Naive B cell (primary cell): Measurements from ENCODE around the gene KCNK6. TPM values are rescaled to one million over a fixed set of nuclear protein-coding genes. Genes with fewer than 3 reads are reported as not detected.
"Not testable (repeated sequence)": the region's sequence is repeated elsewhere in the genome, so short reads cannot be mapped to it uniquely, and the experiment has no call there.

Experiments
- ATAC-seq, 2 donors: fragments of 150-1000 bp; cut with Tn5 transposase; 2 replicates each; pipeline ENCODE4 v1.10.0; 2021; ENCODE audit warnings: low read depth in 2 of 2, mild to moderate bottlenecking in 2 of 2, moderate library complexity in 2 of 2
- DNase-seq: peaks from one replicate; pipeline ENCODE4 v3.0.0; 2022
- H3K27ac Mint-ChIP-seq, 6 donors: one replicate each; pipeline ENCODE4 v1.8.0; 2020 to 2022; ENCODE audit warnings: mild to moderate bottlenecking in 6 of 6, mixed read lengths in 6 of 6, moderate library complexity in 5 of 6, inconsistent platforms in 2 of 6
- H3K27me3 Mint-ChIP-seq, 3 donors: one replicate each; pipeline ENCODE4 v1.8.0; 2021 to 2022; ENCODE audit warnings: mixed read lengths in 3 of 3, mild to moderate bottlenecking in 1 of 3
- H3K36me3 Mint-ChIP-seq, 2 donors: one replicate each; pipeline ENCODE4 v1.8.0; 2020 to 2022; ENCODE audit warnings: mixed read lengths in 2 of 2, inconsistent platforms in 1 of 2, mild to moderate bottlenecking in 1 of 2
- H3K4me1 Mint-ChIP-seq, 3 donors: one replicate each; pipeline ENCODE4 v1.8.0; 2020 to 2022; ENCODE audit warnings: mixed read lengths in 3 of 3, inconsistent platforms in 1 of 3, mild to moderate bottlenecking in 1 of 3, moderate library complexity in 1 of 3
- H3K4me3 Mint-ChIP-seq, 8 donors: one replicate each; pipeline ENCODE4 v1.8.0; 2020 to 2022; ENCODE audit warnings: mild to moderate bottlenecking in 8 of 8, mixed read lengths in 8 of 8, moderate library complexity in 8 of 8, inconsistent platforms in 2 of 8
- H3K9me3 Mint-ChIP-seq, 7 donors: one replicate each; pipeline ENCODE4 v1.8.0; 2020 to 2022; ENCODE audit warnings: mixed read lengths in 7 of 7, mild to moderate bottlenecking in 5 of 7, inconsistent platforms in 2 of 7, moderate library complexity in 1 of 7
- polyA plus RNA-seq, 6 donors: library from polyadenylated mRNA; unstranded; fragments of 300-500 nt; fragmentation: Illumina TruSeq; gene quantifications; one replicate each; pipeline ENCODE4 v1.2.3, GENCODE V29; 2021; ENCODE audit warnings: low read depth in 6 of 6

KCNK6 gene
- polyA plus RNA-seq, 6 donors from 2014 or later, result 0.30 to 1.2 (median 0.70) TPM

- DNase-seq, H3K27ac Mint-ChIP-seq, H3K36me3 Mint-ChIP-seq, H3K9me3 Mint-ChIP-seq, ATAC-seq: not testable (repeated sequence)
- H3K4me3 Mint-ChIP-seq, result peak overlapping the region; percentile 40 to 91 (median 68)
- H3K4me1 Mint-ChIP-seq, result peaks cover 9 to 21% (median 20%) of the 10 kb centered on the region in 3 donors
- peaks cover 4 to 37% (median 21%) of the 10 kb centered on the region in 3 donors for H3K27me3 Mint-ChIP-seq
These were observed 43.5 kb downstream of the KCNK6 start for GRCh38 chr19:38362946-38363688.

GRCh38 chr19:38367041-38367440 is 47.4 kb downstream of the KCNK6 start:
- peaks cover 0 to 6% (median 4%) of the 10 kb centered on the region in 3 donors for H3K4me1 Mint-ChIP-seq
- ATAC-seq, result no peak
- H3K27ac Mint-ChIP-seq, result no peak overlapping the region

GRCh38 chr19:38369584-38369983 is 49.9 kb downstream of the KCNK6 start:
- H3K4me1 Mint-ChIP-seq, result peaks cover 2 to 5% (median 4%) of the 10 kb centered on the region in 3 donors
- H3K27me3 Mint-ChIP-seq, result peaks cover 17 to 39% (median 36%) of the 10 kb centered on the region in 3 donors
- H3K36me3 Mint-ChIP-seq, result peaks cover 0 to 1% of the 10 kb centered on the region in 2 donors
- DNase-seq (no peak), ATAC-seq (no peak)
- no peaks in the 10 kb centered on the region for H3K9me3 Mint-ChIP-seq
- H3K27ac Mint-ChIP-seq, result no peak overlapping the region
- H3K4me3 Mint-ChIP-seq, result no peak overlapping the region

More at GRCh38 chr19:38367041-38367440, 47.4 kb downstream of the KCNK6 start:
- peaks cover 14 to 39% (median 36%) of the 10 kb centered on the region in 3 donors for H3K27me3 Mint-ChIP-seq
- H3K36me3 Mint-ChIP-seq, result no peaks in the 10 kb centered on the region
- DNase-seq, result no peak
- H3K9me3 Mint-ChIP-seq, result no peaks in the 10 kb centered on the region
- no peak overlapping the region for H3K4me3 Mint-ChIP-seq

- Mint-ChIP-seq H3K9me3 (no peaks in the 10 kb centered on the region), H3K4me1 (peaks cover 9 to 11% (median 9%) of the 10 kb centered on the region in 3 donors), H3K27me3 (peaks cover 17 to 39% (median 36%) of the 10 kb centered on the region in 3 donors), H3K36me3 (peaks cover 0 to 8% of the 10 kb centered on the region in 2 donors), H3K27ac (no peak overlapping the region), H3K4me3 (no peak overlapping the region)
- DNase-seq, result no peak
- ATAC-seq, result no peak
These were observed 50.7 kb downstream of the KCNK6 start for GRCh38 chr19:38370299-38370698.

GRCh38 chr19:38371081-38371480 is 51.4 kb downstream of the KCNK6 start:
- peaks cover 0 to 10% of the 10 kb centered on the region in 2 donors for H3K36me3 Mint-ChIP-seq
- DNase-seq (no peak), ATAC-seq (no peak)
- H3K27ac Mint-ChIP-seq, result no peak overlapping the region
- H3K27me3 Mint-ChIP-seq, result peaks cover 17 to 37% (median 33%) of the 10 kb centered on the region in 3 donors
- no peak overlapping the region for H3K4me3 Mint-ChIP-seq
- no peaks in the 10 kb centered on the region for H3K9me3 Mint-ChIP-seq
- H3K4me1 Mint-ChIP-seq, result peaks cover 14 to 17% (median 17%) of the 10 kb centered on the region in 3 donors

- Mint-ChIP-seq H3K27me3 (peaks cover 15 to 20% (median 17%) of the 10 kb centered on the region in 3 donors), H3K4me3 (peak overlapping the region; percentile 96 to 100 (median 99)), H3K36me3 (peaks cover under 1 to 10% of the 10 kb centered on the region in 2 donors), H3K27ac (peak overlapping the region; percentile 95 to 99 (median 98)), H3K9me3 (no peaks in the 10 kb centered on the region), H3K4me1 (peaks cover 19 to 29% (median 25%) of the 10 kb centered on the region in 3 donors)
- DNase-seq, result no peak
- ATAC-seq, result no peak
These were observed 54.3 kb downstream of the KCNK6 start for GRCh38 chr19:38373907-38374331.

GRCh38 chr19:38374332-38375097 is 54.9 kb downstream of the KCNK6 start, which contains the start of gene PSMD8:
Gene PSMD8, plus strand, starts transcription at chr19:38374571. Its CDS starts 31 bp downstream, at chr19:38374602.
- H3K36me3 Mint-ChIP-seq, result peaks cover 7 to 15% of the 10 kb centered on the region in 2 donors
- DNase-seq (peak; percentile 99), ATAC-seq (peak; percentile 92)
- H3K9me3 Mint-ChIP-seq, result no peaks in the 10 kb centered on the region
- peaks cover 12 to 17% (median 16%) of the 10 kb centered on the region in 3 donors for H3K27me3 Mint-ChIP-seq
- peaks cover 22 to 32% (median 29%) of the 10 kb centered on the region in 3 donors for H3K4me1 Mint-ChIP-seq
- peak within 1 kb of the TSS; percentile 96 to 100 (median 99) for H3K4me3 Mint-ChIP-seq
- peak within 1 kb of the TSS; percentile 95 to 99 (median 98) for H3K27ac Mint-ChIP-seq

- Mint-ChIP-seq H3K36me3 (peaks cover 8 to 20% of the 10 kb centered on the region in 2 donors), H3K27me3 (peaks cover 9 to 16% (median 10%) of the 10 kb centered on the region in 3 donors), H3K27ac (peak overlapping the region; percentile 95 to 99 (median 98)), H3K4me1 (peaks cover 23 to 34% (median 31%) of the 10 kb centered on the region in 3 donors), H3K4me3 (peak overlapping the region; percentile 96 to 100 (median 99)), H3K9me3 (no peaks in the 10 kb centered on the region)
- ATAC-seq (no peak), DNase-seq (no peak)
These were observed 55.5 kb downstream of the KCNK6 start for GRCh38 chr19:38375098-38375493.

- Mint-ChIP-seq H3K4me3 (peak overlapping the region; percentile 96 to 100 (median 99)), H3K27me3 (peaks cover 4 to 10% (median 7%) of the 10 kb centered on the region in 3 donors), H3K36me3 (peaks cover 8 to 26% of the 10 kb centered on the region in 2 donors), H3K27ac (peak overlapping the region in 5 of 6 donors; percentile 89 to 99 (median 96)), H3K9me3 (no peaks in the 10 kb centered on the region), H3K4me1 (peaks cover 26 to 36% (median 31%) of the 10 kb centered on the region in 3 donors)
- DNase-seq, result no peak
- ATAC-seq, result no peak
These were observed 56.1 kb downstream of the KCNK6 start for GRCh38 chr19:38375748-38376147.

GRCh38 chr19:38376576-38376975 is 56.9 kb downstream of the KCNK6 start:
- H3K27ac Mint-ChIP-seq, result peak overlapping the region in 1 of 6 donors; percentile 86
- ATAC-seq (no peak), DNase-seq (no peak)
- H3K4me1 Mint-ChIP-seq, result peaks cover 26 to 36% (median 31%) of the 10 kb centered on the region in 3 donors
- peaks cover 10 to 31% of the 10 kb centered on the region in 2 donors for H3K36me3 Mint-ChIP-seq
- H3K9me3 Mint-ChIP-seq, result no peaks in the 10 kb centered on the region
- H3K27me3 Mint-ChIP-seq, result peaks cover 0 to 7% (median 5%) of the 10 kb centered on the region in 3 donors
- peak overlapping the region; percentile 58 to 99 (median 91) for H3K4me3 Mint-ChIP-seq

GRCh38 chr19:38377052-38377451 is 57.4 kb downstream of the KCNK6 start:
- Mint-ChIP-seq H3K27ac (no peak overlapping the region), H3K27me3 (peaks cover 0 to 5% (median 4%) of the 10 kb centered on the region in 3 donors), H3K9me3 (no peaks in the 10 kb centered on the region), H3K4me1 (peaks cover 26 to 36% (median 31%) of the 10 kb centered on the region in 3 donors), H3K36me3 (peaks cover 15 to 36% of the 10 kb centered on the region in 2 donors), H3K4me3 (peak overlapping the region in 6 of 8 donors; percentile 80 to 99 (median 91))
- DNase-seq (no peak), ATAC-seq (no peak)

GRCh38 chr19:38378866-38379265 is 59.2 kb downstream of the KCNK6 start:
- Mint-ChIP-seq H3K27me3 (peaks cover 0 to 5% (median 4%) of the 10 kb centered on the region in 3 donors), H3K9me3 (no peaks in the 10 kb centered on the region), H3K4me1 (peaks cover 26 to 36% (median 31%) of the 10 kb centered on the region in 3 donors), H3K36me3 (peaks cover 22 to 51% of the 10 kb centered on the region in 2 donors), H3K27ac (no peak overlapping the region), H3K4me3 (no peak overlapping the region)
- ATAC-seq, result no peak
- DNase-seq, result no peak

- no peak overlapping the region for H3K4me3 Mint-ChIP-seq
These were observed 61.5 kb downstream of the KCNK6 start for GRCh38 chr19:38381138-38381537.

More at GRCh38 chr19:38381138-38381537, 61.5 kb downstream of the KCNK6 start:
- DNase-seq (no peak), ATAC-seq (no peak)
- peaks cover 22 to 49% of the 10 kb centered on the region in 2 donors for H3K36me3 Mint-ChIP-seq
- H3K4me1 Mint-ChIP-seq, result peaks cover 12 to 26% (median 14%) of the 10 kb centered on the region in 3 donors
- no peak overlapping the region for H3K27ac Mint-ChIP-seq
- H3K9me3 Mint-ChIP-seq, result no peaks in the 10 kb centered on the region
- H3K27me3 Mint-ChIP-seq, result peaks cover 0 to 17% (median 0%) of the 10 kb centered on the region in 3 donors
